ENCODE results near the gene CAMSAP3. TPM values are rescaled to one million over a fixed set of nuclear protein-coding genes. Genes with fewer than 3 reads are reported as not detected.

Gene CAMSAP3
- total RNA-seq, 1 donor, result not detected

DNA sequence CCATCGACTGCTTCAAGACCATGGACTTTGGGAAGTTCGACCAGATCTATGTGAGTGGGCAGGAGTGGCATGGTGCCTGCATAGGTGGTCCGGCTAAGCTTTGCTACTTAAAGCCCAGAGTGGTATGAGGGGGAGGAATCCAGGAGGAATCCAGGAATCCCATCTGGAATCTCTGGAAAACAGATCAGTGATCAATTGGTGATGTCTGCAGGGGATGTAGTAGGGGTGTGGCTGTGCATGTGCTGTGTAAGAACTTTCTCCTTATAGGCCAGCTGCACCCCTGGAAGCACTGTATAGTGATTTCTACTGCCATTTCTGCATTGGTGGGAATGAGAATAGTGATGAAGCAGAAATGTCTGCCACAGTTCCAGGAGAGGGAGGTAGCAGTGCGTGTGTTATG, 36.6 kb upstream of the CAMSAP3 start:
- H3K4me3 ChIP-seq (ENCODE audit: low read depth, low read length), result no peak overlapping the region
- TF ChIP-seq, protein P1, sequence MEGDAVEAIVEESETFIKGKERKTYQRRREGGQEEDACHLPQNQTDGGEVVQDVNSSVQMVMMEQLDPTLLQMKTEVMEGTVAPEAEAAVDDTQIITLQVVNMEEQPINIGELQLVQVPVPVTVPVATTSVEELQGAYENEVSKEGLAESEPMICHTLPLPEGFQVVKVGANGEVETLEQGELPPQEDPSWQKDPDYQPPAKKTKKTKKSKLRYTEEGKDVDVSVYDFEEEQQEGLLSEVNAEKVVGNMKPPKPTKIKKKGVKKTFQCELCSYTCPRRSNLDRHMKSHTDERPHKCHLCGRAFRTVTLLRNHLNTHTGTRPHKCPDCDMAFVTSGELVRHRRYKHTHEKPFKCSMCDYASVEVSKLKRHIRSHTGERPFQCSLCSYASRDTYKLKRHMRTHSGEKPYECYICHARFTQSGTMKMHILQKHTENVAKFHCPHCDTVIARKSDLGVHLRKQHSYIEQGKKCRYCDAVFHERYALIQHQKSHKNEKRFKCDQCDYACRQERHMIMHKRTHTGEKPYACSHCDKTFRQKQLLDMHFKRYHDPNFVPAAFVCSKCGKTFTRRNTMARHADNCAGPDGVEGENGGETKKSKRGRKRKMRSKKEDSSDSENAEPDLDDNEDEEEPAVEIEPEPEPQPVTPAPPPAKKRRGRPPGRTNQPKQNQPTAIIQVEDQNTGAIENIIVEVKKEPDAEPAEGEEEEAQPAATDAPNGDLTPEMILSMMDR (IDR thresholded peaks at IDR 0.05; ENCODE audit: insufficient read depth, low read length), result no peak
- DNase-seq (ENCODE audit: low read depth), result no peak

DNA sequence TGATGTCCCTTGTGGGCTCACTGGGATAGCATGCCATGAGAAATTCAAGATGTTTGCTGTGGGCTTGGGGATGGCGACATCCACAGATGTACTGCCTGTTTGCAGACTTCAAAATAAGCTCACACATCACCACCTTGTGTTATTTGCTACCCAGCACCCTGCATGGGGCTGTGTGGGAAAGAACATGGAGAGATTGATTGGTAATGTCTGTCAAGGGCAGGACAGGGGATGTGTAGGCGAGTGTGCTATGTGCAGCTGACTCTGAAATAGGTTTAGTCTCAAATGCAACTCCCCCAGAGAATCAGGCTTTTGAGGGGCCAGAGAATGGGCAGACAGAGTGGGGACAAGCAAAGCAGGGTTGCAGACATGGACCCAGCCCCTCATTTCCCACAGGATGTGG, 35.4 kb upstream of the CAMSAP3 start:
- no peak for DNase-seq (ENCODE audit: low read depth)

DNA sequence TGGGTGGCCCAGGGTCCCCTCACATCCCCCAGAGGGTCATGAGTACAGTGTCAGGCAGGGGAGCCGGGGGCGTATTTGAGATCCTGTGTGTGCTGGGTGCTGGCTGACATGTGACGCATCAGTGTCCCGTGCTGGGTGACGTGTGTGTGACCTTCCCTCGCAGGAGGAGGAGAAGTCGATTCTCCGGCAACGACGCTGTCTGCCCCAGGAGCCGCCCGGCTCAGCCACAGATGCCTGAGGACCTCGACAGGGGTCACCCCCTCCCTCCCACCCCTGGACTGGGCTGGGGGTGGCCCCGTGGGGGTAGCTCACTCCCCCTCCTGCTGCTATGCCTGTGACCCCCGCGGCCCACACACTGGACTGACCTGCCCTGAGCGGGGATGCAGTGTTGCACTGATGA, 34.3 kb upstream of the CAMSAP3 start:
- TF ChIP-seq, protein P1 (IDR thresholded peaks at IDR 0.05; ENCODE audit: insufficient read depth, low read length), result no peak
- H3K4me3 ChIP-seq (ENCODE audit: low read depth, low read length), result no peak overlapping the region
- DNase-seq (ENCODE audit: low read depth), result no peak

More for the DNA sequence above, 35.4 kb upstream of the CAMSAP3 start:
- no peak overlapping the region for H3K4me3 ChIP-seq (ENCODE audit: low read depth, low read length)
- TF ChIP-seq, protein P1 (IDR thresholded peaks at IDR 0.05; ENCODE audit: insufficient read depth, low read length), result no peak

DNA sequence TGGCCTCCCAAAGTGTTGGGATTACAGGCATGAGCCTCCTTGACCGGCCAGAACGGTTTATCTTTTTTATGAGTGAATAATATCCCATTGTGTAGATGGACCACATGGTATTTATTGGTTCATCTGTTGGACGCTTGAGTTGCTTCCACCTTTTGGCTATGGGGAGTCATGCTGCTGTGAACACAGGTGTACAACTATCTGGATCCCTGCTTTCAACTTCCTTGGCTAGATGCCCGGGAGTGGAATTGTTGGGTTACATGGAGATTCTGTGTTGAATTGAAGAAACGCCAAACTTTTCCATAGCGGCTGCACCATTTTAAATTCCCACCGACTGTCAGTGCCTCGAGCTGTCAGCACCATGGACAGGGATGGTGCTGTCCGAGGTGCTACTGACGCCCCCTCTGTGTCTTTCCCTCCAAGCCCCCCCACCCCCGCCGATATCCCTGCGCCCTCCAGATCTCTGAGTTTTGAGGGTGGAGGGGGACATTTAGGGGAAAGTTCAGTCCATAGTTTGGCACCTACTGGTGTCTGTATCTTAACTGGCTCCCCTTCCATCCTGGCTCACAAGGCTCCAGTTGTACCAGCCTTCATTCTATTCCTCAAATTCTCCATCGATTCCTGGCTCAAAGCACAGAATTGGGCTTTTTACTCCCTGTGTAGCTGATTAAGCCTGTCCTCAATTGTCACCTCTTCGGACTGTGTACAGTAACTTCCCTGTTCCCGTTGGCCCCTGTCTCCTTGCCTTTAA, 32.8 kb upstream of the CAMSAP3 start:
- DNase-seq (ENCODE audit: low read depth), result no peak
- TF ChIP-seq, protein P1 (IDR thresholded peaks at IDR 0.05; ENCODE audit: insufficient read depth, low read length), result no peak
- H3K4me3 ChIP-seq (ENCODE audit: low read depth, low read length), result no peak overlapping the region

DNA sequence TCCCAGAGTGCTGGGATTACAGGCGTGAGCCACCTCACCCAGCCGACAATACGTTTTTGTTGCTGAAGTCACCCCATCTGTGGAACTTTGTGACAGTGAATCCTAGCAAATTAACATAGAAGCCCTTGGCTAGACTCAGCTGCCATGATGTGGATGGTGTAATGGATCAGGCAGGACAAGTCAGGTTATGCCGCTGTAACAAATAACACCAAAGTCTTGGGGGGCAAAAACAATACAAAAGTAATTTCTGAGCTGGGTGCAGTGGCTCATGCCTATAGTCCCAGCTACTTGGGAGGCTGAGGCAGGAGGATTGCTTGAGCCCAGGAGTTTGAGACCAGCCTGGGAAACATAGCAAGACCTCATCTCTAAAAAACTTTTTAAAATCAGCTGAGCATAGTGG, 30.8 kb upstream of the CAMSAP3 start:
- TF ChIP-seq, protein P1 (IDR thresholded peaks at IDR 0.05; ENCODE audit: insufficient read depth, low read length), result no peak
- no peak for DNase-seq (ENCODE audit: low read depth)
- no peak overlapping the region for H3K4me3 ChIP-seq (ENCODE audit: low read depth, low read length)

DNA sequence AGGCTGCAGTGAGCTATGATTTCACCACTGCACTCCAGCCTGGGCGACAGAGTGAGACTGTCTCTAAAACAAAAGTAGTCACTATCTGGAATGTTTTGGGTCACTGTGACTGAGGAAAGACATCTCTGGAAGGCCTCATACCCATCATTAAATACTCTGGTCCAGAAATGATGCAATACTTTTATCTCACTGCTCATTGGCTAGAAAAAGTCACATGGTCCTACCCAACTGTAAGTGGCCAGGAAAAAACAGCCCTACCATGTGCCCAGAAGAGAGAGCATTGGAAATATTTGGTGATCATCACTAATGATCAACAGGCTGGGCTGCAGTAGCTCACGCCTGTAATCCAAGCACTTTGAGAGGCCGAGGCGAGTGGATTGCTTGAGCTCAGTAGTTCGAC, 30.3 kb upstream of the CAMSAP3 start:
- no peak overlapping the region for H3K4me3 ChIP-seq (ENCODE audit: low read depth, low read length)
- no peak for DNase-seq (ENCODE audit: low read depth)
- TF ChIP-seq, protein P1 (IDR thresholded peaks at IDR 0.05; ENCODE audit: insufficient read depth, low read length), result no peak

DNA sequence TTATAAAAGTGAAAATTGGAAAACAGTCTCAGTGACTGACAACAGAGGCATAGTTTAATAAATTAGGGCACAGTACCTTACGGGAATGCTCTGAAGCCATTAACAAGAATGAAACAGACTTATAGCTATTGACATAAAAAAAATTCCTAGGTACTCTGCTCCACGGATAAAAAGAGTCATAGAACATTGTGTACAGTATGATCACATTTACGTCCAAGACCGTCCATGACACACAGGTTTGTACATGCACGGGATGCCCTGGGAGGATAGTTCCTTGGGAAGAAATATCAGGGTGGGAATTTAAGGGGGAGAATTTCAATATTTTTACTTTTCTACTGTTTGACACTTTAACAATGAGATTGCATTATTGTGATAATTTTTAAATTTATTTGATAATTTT, 24.9 kb upstream of the CAMSAP3 start:
- no peak overlapping the region for H3K4me3 ChIP-seq (ENCODE audit: low read depth, low read length)
- TF ChIP-seq, protein P1 (IDR thresholded peaks at IDR 0.05; ENCODE audit: insufficient read depth, low read length), result no peak
- DNase-seq (ENCODE audit: low read depth), result no peak

Data from fibroblast of the aortic adventitia (primary cell).